ENCODE results near the gene SPSB1. TPM values are rescaled to one million over a fixed set of nuclear protein-coding genes. Genes with fewer than 3 reads are reported as not detected.

Gene SPSB1
- total RNA-seq, 1 experiment from 2014 or later: 4.3 TPM

- peak; percentile 37 for ATAC-seq
- no peak for DNase-seq (ENCODE audit: low spot score)
- TF ChIP-seq RORB (CRISPR knock-in tag; IDR thresholded peaks at IDR 0.05) (no peak), ZNF396 (CRISPR knock-in tag; IDR thresholded peaks at IDR 0.05; ENCODE audit: borderline replicate concordance) (no peak), EMX1 (CRISPR knock-in tag; IDR thresholded peaks at IDR 0.05) (no peak), IRF1 (CRISPR knock-in tag; IDR thresholded peaks at IDR 0.05) (no peak), TEAD4 (CRISPR knock-in tag; IDR thresholded peaks at IDR 0.05) (no peak), ZMAT4 (CRISPR knock-in tag; IDR thresholded peaks at IDR 0.05) (no peak), FOXK1 (CRISPR knock-in tag; IDR thresholded peaks at IDR 0.05) (no peak), ZNF671 (CRISPR knock-in tag; IDR thresholded peaks at IDR 0.05) (no peak), MAX (CRISPR knock-in tag; IDR thresholded peaks at IDR 0.05) (no peak), IRF2 (CRISPR knock-in tag; IDR thresholded peaks at IDR 0.05; ENCODE audit: borderline replicate concordance, low read depth) (no peak), AR (CRISPR knock-in tag; IDR thresholded peaks at IDR 0.05) (no peak), NR2C2 (CRISPR knock-in tag; IDR thresholded peaks at IDR 0.05) (no peak), ARID4B (CRISPR knock-in tag; IDR thresholded peaks at IDR 0.05; ENCODE audit: borderline replicate concordance) (no peak), JAZF1 (CRISPR knock-in tag; IDR thresholded peaks at IDR 0.05) (no peak)
- ChIA-PET POLR2A (interaction anchor here (0.6 kb wide), 1 partner anchor 45 kb away, joined by 9 read pairs; no protein-coding TSS in a partner anchor), CTCF (interaction anchor here (1.0 to 6.7 kb wide), 8 partner anchors 11 to 212 kb away, joined by 3 to 34 read pairs (median 10); no protein-coding TSS in a partner anchor)
- H3K27ac Mint-ChIP-seq: peak overlapping the region; percentile 8; the same call in 1 of the 2 replicates
- H3K27me3 Mint-ChIP-seq (ENCODE audit: low read depth): no peaks in the 10 kb centered on the region; the same call in 1 of the 2 replicates
- peaks cover 2% of the 10 kb centered on the region for H3K9me3 Mint-ChIP-seq
- peaks cover 34% of the 10 kb centered on the region for H3K4me1 Mint-ChIP-seq
- H3K36me3 Mint-ChIP-seq: no peaks in the 10 kb centered on the region
- H3K4me3 Mint-ChIP-seq: no peak overlapping the region
Measured at GRCh38 chr1:9279172-9279840, 13.4 kb upstream of the SPSB1 start.

- H3K27ac Mint-ChIP-seq: no peak overlapping the region
- CTCF ChIA-PET: interaction anchor here (0.8 to 6.7 kb wide), 10 partner anchors 10 to 308 kb away, joined by 3 to 34 read pairs (median 6); no protein-coding TSS in a partner anchor
- DNase-seq (ENCODE audit: low spot score) (no peak), ATAC-seq (peak; percentile 33; the same call in 1 of the 2 replicates)
- H3K36me3 Mint-ChIP-seq: no peaks in the 10 kb centered on the region
- H3K9me3 Mint-ChIP-seq: peaks cover 10% of the 10 kb centered on the region
- H3K4me1 Mint-ChIP-seq: peaks cover 34% of the 10 kb centered on the region
- H3K27me3 Mint-ChIP-seq (ENCODE audit: low read depth): no peaks in the 10 kb centered on the region
- POLR2A ChIA-PET: interaction anchor here (0.6 kb wide), 1 partner anchor 46 kb away, joined by 9 read pairs; no protein-coding TSS in a partner anchor
- TF ChIP-seq ERG (CRISPR knock-in tag; IDR thresholded peaks at IDR 0.05) (no peak), ATF1 (CRISPR knock-in tag; IDR thresholded peaks at IDR 0.05) (no peak), NR1H2 (CRISPR knock-in tag; IDR thresholded peaks at IDR 0.05) (no peak), MYBL2 (CRISPR knock-in tag; IDR thresholded peaks at IDR 0.05) (no peak), HMGA2 (CRISPR knock-in tag; IDR thresholded peaks at IDR 0.05) (no peak), ZNF263 (CRISPR knock-in tag; IDR thresholded peaks at IDR 0.05; ENCODE audit: low read depth) (no peak), ZNF396 (CRISPR knock-in tag; IDR thresholded peaks at IDR 0.05; ENCODE audit: borderline replicate concordance) (no peak)
- peak overlapping the region; percentile 36; the same call in 1 of the 2 replicates for H3K4me3 Mint-ChIP-seq
Measured at GRCh38 chr1:9280015-9280860, 12.5 kb upstream of the SPSB1 start.
